Left renal cortex interstitium (tissue), 4 donors: ENCODE measurements around the gene PSMD5. TPM values are rescaled to one million over a fixed set of nuclear protein-coding genes. Genes with fewer than 3 reads are reported as not detected.

Experiments used
- DNase-seq, 4 donors: peaks; one replicate each; pipeline ENCODE4 v3.0.0-alpha.2; 2013; ENCODE audit warnings: low read depth in 4 of 4, low spot score in 2 of 4, missing footprints in 1 of 4
- polyA plus RNA-seq, 4 donors: library from polyadenylated mRNA; unstranded; fragments of 120-200 nt; gene quantifications; one replicate each; pipeline ENCODE4 v1.2.1, GENCODE V29; 2013; ENCODE audit not compliant: insufficient read length in 4 of 4

PSMD5 gene
- 10 to 100 TPM; 27.9 to 39.0 (median 31.1) TPM for polyA plus RNA-seq

DNA sequence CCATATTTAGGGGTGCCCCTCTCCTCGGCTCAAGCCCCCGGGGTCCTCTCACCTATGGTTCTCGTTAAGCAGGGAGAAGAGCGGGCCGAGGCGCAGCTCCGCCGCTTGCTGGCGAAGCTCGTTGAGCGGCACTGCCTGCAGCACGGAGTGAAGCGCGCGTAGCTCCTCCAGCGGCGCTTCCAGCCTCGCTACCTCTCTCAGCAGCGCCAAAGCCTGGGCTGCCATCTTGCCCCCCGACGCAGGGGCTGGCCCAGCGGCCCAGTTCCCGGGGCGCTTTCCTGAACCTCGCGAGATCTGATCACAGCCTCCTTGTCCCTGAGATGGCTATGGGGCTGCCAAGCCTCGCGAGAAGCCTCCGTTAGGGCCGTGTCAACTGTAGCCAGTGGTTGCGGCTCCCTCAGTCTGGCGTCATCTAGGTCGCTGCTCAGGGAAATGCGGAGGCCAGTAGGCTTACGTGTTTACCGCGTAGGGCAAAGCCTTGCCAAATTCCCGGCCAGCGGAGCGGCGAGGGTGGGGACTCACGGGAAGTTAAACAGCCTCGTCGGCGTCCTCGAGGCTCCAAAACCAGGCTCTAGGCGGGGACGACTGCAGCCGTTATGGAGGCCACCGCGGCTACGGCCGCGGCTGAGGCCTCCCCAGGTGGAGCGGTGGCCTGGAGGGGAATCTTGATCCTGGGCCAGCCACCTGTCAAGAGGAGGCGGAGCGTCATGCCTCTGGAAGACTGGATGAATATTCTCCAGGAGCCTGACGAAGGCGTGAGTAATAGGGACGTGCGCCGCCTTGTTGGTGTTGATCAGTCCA lies at the start of gene PSMD5:
Gene PSMD5, minus strand, starts transcription at position 238 of the 801 bp plus-strand sequence. Its CDS starts 13 bp downstream, at position 225.
- peak; percentile 84 to 95 (median 88) for DNase-seq

DNA sequence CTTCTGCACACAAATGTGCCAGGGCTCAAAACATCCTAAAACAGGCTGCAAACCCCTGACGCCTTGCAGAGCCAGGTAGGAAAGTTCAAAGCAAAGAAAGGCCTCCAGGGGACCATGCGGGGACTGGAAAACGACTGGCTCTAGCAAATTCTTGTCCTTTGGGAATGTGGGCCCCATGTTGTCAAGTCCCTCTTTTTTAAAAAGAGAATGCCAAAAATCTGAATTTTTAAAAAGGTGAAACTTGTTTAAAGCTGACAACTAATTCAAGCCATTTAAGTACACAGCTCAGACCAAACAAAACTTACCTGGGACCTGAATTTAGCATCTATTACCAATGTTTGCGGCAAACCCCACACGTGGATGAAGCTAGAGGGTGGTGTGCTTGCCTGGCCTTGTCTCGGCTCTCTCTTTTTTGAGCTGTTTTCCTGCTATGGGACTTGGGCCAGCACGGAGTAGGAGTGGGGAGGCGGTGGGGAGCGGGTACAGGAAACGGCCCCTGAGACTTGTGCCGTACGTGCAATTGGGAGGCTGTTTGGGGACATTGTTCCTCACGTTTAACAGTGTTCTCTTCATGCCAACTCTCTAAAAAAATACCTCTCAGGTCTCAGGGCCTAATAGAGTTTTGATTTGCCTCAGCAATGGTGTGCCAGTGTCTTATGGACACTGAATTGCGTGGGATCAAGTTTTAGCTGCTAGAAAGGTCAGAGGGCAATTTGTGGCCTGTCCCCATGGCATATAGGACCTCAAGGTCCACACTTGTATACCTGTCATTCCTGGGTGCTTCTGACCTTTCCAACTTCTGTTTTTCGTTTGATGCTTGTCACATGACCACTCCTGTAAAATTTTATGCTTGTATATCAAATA lies 49.4 kb upstream of the PSMD5 start:
- DNase-seq, result no peak

DNA sequence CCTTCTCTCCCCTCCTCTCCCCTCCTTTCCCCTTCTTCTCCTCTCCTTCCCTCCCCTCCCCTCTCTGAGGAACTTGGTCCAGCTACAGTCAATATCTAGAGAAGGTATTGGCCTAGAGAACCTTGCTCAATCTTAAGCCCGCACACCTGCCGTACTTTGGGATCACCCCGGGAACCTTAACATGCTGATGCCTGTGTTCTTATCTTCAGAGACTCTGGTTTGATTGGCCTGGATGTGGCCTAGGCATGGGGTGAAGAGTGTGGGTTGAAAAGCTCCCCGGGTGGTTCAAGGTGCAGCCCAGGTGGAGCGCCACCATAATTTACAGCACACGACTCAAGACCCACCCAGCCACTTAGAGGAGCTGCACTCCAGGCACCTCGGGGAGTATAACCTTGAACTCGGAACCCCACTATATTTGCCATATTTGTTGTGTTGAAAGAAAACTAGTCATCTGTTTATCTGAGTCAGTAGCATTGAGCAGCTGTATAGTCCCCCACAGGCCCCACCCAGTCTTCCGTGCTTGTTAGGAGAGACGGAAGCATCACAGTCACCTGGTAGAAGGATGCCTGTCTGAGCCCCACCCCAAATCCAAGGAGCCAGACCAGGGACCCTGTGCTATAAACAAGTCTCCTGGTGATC lies 48.6 kb upstream of the PSMD5 start:
- DNase-seq, result no peak

DNA sequence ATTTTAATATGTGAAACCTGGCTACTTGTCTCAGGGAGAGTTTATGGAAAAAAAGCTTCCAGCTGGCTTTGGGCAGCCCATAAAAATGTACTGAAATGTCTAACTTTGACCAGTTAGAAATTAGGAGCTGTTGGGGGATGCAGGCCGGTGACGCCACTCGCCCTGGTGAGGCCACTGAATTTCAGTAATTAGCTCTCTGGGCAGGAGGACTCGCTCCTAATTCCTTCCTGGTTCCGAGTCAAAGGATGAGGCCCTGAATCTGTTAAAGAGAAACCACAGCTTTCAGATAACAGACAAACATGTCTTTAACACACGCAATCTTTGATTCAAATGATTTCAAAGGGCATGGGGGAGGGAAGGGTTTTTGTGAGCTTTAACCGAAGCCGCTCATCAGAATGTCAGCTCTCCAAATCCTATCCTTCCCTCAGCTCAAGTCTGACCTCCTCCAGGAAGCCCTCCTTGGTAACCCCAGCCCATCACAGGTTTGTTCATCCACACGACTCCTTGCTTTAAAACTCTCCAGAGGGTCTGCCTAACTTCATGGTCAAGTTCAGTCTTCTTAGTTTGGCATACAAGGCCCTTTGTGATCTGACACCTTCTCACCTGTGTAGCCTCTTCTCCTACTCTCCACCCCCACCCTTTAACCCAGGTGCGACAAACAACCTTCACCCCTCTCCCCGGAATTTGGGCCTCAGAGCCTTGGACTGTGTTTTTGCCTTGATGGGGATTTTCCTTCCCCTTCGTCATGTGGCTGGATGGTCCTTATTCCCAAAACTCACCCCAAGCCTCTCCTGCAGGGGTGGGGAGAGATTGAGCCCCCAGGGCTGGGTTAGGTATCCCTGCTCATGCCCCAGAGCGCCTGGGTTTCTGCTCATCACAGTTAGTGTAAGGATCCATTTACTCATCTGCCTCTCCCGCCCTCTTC lies 47.9 kb upstream of the PSMD5 start:
- DNase-seq, result no peak

DNA sequence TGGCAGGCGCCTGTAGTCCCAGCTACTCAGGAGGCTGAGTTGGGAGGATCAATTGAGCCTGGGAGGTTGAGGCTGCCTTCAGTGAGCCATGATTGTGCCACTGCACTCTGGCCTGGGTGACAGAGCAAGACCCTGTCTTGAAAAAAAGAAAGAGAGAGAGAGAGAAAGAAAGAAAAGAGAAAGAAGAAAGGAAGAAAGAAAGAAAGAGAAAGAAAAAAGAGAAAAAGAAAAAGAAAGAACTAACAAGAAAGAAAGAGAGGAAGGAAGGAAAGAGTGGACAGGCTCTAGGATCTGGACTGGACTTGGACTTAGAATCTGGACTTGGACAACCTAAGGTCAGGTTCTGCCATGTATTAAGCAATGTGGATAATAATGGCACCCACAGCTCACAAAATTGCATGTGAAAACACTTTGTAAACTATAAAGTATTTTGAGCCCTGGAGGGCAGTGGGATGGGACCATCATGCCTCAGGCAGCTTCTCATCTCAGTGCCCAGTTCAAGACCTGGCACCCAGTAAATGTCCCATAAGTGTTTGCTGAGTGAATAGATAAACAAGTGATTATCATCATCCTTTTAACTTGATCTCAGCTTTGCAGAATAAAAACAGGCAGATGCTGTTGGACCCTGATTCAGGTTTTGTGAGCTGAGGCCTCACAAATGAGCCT lies 47.0 kb upstream of the PSMD5 start:
- DNase-seq, result no peak

DNA sequence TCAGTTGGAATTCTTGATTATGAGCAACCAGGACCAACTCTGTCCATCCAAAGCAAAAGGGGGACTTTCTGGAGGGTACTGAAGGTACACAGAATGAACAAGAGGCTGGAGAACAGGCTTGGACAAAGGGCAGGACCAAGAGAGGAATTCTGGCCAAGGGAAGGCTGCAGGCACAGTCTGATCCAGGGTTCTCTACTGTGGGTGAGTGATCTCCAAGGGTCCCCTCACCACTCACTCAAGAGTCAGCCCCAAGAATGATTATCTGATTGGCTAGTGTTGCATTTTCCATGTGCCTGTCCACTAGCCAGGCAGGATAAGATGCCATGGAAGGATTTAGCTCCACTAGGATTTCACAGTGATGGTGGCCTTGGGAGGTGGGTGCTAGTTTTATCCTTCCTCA lies 45.9 kb upstream of the PSMD5 start:
- DNase-seq, result no peak

DNA sequence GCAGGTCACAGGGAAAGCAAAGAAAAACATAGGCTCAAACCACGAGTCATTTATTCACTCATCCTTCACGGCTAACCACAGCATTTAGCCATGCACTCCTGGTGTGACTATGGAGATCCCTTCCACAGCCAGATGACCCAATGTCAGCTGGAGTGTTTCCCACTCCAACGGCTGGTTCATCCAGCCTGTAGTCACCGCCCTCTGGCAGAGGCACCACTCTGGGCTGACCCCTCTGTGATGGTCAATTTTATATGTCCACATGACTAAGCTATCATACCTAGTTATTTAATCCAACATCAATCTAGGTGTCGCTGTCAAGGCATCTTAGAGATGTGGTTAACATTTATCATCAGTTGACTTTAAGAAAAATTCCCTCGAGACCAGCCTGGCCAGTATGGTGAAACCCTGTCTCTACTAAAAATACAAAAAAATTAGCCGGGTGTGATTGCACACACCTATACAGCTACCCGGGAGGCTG lies 43.8 kb upstream of the PSMD5 start:
- no peak for DNase-seq

DNA sequence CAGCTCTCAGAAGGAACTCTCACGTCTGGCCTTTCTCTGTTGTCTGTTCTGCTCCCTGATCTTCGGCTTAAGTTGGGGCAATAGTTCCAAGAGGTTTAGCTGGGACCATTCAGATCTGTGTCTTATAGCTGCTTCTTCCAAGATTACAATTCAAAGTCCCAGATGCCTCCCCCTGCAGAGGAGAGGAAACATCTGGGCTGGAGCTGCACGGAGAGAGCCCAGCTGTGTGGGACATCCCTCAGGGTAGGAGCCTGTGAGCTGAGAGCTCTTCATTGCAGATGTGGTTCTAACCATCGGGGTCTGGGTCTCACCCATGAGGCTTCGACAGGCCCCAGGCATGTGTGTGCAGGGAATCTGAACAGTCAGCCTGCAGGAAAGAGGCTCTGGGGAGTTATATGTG lies 43.2 kb upstream of the PSMD5 start:
- no peak for DNase-seq

DNA sequence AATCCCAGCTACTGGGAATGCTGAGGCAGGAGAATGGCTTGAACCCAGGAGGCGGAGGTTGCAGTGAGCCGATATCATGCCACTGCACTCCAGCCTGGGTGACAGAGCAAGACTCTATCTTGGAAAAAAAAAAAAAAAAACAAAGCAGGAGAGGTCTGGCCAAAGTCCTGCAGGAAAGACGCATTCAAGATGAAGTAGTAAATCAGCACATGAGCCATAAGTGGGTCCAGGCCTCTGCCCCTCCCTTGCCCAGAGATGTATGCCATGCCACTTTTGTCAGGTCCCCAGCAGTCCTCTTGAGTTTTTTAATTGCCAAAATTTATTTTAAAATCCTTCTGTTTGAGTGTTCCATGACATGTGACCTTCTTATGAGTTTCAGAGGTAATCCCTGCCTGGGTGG lies 42.7 kb upstream of the PSMD5 start:
- no peak for DNase-seq

DNA sequence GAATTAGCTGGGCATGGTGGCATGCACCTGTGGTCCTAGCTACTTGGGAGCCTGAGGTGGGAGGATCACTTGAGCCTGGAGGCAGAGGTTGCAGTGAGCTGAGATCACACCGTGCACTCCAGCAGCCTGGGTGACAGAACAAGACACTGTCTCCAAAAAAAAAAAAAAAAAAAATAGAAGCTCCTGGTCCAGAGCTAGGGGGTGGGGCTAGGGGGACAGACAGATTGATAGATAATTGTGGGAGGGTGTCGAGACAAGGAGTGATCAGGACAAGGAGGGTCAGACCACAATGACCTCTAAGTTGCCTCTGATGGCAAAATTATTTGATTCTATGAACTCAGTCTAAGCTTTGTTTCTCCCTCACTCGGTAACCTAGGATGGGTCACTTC lies 40.9 kb upstream of the PSMD5 start:
- no peak for DNase-seq

DNA sequence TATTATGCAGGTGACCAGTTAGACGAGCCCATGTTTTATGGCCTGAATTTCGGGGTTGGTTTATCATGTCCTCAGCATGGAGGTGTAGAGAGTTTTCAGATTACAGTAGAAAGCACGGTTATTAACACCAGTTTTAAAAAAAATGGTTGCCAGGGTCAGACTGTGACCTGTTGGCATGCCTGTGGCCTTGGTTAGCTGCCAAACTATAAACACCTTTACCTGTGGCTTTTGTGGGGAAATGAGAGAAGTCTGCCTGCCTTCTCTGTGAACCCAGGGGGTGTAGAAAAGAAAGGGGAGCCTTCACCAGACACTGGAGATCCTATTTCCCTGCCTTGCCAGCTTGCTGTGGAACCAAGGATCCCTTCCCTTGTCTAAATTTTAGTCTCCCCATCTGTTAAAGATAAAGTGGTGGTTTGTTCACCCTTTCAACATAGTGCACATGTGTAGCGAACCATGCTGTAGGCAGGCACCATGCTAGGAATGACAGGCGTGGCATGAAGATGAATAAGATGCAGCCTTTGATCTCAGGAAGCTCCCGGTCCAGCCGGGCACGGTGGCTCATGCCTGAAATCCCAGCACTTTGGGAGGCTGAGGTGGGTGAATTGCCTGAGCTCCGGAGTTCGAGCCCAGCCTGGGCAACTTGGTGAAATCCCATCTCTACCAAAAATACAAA lies 40.3 kb upstream of the PSMD5 start:
- DNase-seq, result no peak

DNA sequence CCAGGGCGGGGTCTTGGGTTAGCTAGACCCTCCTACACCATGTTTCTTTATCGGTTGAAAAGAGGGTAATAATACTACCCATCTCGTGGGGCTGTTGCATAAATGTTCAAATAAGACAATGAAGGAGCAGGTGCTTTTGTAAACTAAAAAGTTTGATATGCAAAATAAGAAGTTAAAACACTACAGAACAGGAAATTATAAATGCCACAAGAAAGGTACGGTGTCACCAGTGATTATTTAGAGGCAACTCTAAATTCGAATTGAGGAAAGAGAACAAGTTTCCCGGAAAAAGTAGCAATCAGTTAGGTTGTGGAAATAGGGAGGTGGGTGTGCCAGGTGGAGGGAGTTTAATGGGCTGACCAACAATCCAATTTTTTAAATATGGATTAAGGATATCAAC lies 36.7 kb upstream of the PSMD5 start:
- DNase-seq, result no peak

DNA sequence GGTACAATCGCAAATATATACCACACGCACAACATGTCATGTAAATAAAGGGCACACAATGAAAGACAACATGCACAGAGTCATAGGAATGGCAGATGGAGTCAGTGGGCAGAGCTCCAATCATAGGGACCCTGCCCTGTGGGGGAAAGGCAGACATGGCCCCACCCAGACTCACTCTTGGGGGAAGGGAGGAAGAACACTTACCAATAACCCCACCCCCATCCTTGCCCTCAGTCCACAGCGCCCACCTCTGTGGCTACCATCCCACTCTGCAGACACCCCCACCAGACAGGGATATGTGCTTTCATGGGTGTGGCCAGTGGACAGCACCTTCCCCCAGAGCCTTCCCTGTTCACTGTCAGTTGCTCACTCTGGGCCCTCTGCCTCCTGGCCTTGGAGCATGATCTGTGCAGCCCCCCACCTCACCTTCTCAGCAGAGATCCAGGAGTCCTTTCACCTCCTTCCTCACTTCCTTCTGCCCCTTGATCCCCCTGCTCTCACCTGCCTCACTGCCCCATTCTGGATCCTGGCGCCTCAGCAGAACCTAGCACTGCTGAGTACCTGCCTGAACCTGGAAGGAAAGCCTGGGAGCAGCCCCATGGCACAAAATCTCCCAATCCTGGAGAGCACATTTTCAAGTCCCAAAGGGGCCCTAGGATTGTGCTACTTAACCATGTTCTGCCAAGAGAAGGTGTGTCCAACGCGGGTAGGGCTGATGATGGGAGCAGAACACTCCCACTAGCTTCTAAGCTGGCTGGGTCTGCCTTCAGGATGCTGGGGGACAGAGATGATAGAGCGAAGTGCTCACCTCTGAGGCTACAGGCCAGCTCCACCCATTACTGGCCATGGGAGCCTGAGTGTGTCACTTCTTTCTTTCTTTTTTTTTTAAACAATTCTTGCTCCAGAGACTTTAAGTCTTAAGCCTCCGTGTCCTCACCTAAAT lies 35.7 kb upstream of the PSMD5 start:
- DNase-seq, result no peak

DNA sequence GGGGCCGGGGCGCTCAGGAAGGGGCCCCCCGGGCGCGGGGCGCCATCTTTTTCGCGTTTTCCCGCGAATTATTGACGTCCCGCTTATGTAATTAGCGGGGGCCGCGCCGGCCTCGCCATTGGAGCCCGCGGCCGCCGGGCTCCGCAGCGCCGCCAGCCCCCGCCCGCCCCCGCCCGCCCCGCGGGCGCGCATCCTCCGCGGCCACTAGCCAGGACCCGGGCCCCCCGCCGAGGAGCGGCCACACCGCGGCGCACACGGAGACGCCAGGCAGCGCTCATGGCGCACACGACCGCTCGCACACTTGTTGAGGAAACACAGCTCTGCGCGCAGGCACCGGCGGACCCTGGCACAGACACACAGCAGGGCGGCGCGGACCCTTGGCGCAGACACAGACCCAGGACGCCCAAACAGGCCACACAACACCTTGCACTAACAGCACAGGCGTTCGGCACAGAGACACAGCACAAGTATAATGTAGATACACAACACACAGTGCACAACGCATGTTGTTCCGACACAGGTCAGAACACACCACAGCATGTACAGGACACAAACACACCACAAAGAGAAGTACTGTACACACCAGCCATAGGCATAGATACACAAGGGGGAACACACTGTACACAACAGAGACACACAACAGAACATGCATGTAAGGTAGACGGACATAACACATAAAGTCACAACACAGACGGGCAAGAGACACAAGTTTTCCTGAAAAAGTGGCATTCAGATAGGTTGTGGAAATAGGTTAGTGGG lies 34.7 kb upstream of the PSMD5 start:
- DNase-seq, result no peak

DNA sequence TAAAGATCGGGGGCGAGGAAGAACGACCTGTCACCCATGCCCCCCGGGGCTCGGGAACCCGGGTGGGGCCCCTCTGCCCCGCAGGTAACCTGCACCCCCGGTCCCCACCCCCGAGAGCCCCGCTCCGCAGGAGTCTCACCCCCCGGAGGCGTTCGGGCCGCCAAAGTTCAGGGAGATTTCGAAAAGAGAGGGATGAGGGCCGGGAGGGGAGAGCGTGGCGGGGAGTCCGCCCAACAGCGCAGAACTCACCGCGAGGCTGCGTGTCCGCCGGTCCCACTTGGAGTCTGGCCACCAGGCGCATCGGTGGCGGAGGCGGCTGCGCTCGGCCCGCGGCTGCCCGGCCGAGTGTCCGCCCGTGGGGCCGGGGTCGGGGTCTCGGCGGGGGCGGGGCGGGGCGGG lies 34.1 kb upstream of the PSMD5 start, which contains the start of gene PHF19:
Gene PHF19, minus strand, starts transcription at position 347 of the 399 bp plus-strand sequence. CDS start 2,447 bp downstream, outside the sequence.
- no peak for DNase-seq

DNA sequence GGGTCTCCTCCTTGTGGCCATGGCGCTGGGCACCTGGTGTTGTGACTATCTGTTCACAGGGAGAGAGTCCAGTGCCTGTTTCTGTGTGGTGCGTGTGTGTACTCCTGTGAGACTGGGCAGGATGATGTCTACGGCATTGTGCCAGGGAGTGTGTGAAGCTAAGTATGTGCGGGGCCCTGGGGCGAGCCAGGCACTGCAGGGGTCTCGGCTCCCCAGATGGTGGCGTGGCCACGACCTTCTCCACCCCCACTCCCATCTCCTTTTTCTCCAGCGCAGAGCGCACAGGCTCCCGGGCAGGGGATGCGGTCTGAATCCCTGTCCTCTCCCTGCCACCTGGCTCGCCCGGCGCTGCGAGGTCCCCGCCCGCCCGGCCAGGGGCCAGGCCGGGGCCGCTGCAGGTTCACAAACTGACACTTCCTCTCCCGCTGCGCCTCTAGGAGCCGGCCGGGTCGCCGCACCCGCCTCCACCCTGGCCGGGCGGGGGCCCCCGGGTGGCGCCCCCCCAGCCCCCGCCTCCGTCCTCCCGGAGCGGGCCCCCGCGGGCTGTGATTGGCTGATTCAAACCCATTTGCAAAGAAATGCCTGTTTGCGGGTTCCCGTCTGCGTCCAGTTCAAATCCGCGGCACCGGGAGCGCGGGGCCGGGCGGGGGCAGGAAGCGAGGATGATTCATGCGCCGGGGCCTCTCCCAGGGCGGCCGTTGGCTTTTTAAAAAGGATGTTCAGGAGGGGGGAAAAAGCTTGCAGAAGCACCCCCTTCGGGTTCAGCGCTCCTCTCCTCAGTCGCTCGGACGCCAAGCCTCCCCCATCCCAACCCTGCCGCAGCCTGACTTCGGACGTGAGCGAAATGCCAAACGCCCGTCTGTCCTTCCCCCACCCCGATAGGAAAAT lies 33.5 kb upstream of the PSMD5 start:
- DNase-seq, result no peak
